IPS-11a (cell line): ENCODE results near the gene RFC2.
"Not testable (repeated sequence)": the region's sequence is repeated elsewhere in the genome, so short reads cannot be mapped to it uniquely, and the experiment has no call there.

Source experiments
- H3K4me3 ChIP-seq: one replicate; pipeline ENCODE4 v1.5.1; 2013; ENCODE audit warnings: low read depth, low read length, control low read depth

The RFC2 gene

GRCh38 chr7:74219416-74219815, 34.8 kb downstream of the RFC2 start:
- no peak overlapping the region for H3K4me3 ChIP-seq

DNA sequence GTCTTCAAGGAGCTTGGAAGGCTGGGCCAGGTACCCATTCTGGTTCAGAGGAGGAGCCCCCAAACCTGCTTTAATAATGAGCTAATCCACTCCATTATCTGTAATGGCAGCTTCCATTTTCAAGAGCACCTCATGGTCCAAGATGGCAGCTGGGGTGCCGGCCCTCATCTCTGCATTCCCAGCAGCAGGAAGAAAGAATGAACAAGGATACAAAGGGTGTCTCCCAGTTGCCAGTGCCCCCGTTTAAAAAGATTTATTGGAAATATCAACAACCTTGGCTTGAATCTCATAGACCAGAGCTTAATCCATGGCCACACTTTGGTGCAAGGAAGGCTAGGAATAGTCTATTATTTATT, 35.9 kb downstream of the RFC2 start:
- H3K4me3 ChIP-seq: no peak overlapping the region

DNA sequence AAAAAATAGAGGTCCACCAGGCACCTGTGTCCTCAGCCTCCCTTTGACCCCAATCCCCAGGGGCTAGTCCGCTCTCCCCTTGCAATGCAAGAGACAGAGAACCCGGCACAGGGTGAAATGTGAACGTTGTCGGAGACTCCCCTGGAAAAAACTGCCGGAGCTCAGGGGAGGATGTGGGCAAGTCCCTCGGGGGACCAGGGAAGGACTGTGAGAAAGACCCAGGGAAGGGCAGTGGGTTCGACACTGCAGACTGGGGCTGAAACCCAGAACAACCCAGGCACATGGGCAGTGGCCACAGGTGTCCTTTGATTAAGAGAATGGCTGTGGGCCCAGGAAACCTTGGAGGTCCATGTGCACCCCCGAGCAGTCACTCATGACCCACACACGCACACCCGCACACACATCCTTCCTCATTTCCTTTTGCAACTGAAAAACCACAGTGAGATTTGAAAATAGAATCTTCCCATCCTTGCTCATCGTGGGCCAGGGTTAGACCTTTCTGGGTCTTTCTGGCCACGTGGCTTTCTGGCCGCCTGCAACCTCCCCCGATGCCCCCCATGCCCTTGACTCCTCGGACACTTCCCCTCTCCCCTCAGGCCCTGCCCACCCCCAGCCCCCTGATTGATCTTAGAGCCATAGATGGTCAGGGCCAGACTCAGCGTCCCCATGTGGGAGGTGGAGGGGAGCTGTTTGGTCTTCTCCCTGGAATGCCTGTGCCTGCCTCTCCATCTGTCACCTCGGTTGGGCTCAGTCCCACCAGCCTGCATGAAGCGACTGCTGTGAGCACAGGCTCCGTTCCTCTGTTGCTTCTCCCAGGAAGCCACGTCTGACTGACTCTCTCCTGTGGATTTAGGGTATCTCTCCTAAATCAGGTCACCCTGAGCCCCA, 36.5 kb downstream of the RFC2 start:
- no peak overlapping the region for H3K4me3 ChIP-seq

GRCh38 chr7:74216361-74216761, 37.8 kb downstream of the RFC2 start:
- H3K4me3 ChIP-seq: no peak overlapping the region

GRCh38 chr7:74215921-74216320, 38.3 kb downstream of the RFC2 start:
- no peak overlapping the region for H3K4me3 ChIP-seq

- H3K4me3 ChIP-seq: no peak overlapping the region
Measured at GRCh38 chr7:74214816-74215630, 39.2 kb downstream of the RFC2 start.

DNA sequence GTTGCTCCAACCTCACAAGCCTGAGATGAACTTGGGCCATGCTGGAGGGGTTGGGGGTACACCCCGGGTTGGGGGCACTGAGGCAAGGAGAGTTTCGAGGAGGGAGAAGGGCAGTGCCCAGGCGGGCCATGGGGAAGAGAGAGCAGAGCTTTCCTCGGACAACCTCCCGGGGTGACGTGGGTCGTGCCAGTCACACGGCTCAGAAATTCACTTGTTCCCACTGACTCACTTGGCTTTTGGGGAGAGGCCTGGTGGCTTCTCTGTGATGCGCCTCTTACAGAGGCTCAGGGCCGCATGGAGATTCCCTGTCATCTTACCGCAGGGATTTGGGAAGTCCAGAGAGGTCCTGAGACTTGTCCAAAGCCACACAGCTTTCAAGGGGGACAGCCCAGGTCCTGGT, 41.5 kb downstream of the RFC2 start:
- no peak overlapping the region for H3K4me3 ChIP-seq

DNA sequence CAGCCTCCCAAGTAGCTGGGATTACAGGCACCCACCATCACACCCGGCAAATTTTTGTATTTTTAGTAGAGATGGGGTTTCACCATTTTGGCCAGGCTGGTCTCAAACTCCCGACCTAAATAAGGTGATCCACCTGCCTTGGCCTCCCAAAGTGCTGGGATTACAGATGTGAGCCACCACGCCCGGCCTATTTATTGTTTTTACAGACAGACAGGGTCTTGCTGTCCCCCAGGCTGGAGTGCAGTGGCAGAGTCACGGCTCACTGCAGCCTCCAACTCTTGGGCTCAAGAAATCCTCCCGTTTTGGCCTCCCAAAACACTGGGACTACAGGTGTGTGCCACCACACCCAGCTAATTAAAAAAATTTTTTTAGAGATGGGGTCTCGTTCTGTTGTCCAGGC, 46.0 kb downstream of the RFC2 start:
- H3K4me3 ChIP-seq: not testable (repeated sequence)

DNA sequence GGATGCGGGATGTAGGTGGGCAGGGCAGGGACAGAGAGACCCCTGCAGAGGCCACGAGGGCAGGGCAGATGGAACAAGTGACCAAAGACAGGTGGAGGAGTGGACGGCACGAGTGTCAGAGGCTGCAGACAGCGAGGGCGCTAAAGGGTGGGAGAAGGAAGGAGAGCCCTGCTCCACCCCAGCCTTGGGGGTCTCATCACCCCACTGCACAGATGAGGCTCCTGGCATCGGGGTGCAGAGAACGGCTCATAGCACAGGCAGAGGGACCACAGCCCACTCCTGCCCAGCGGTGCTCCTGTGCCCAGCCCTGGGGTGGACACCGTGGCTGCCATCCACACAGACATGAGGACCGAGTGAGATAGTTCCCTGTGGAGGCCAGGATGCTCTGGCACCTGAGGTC, 46.6 kb downstream of the RFC2 start:
- H3K4me3 ChIP-seq: no peak overlapping the region

- no peak overlapping the region for H3K4me3 ChIP-seq
Measured at GRCh38 chr7:74206589-74207120, 47.5 kb downstream of the RFC2 start.

DNA sequence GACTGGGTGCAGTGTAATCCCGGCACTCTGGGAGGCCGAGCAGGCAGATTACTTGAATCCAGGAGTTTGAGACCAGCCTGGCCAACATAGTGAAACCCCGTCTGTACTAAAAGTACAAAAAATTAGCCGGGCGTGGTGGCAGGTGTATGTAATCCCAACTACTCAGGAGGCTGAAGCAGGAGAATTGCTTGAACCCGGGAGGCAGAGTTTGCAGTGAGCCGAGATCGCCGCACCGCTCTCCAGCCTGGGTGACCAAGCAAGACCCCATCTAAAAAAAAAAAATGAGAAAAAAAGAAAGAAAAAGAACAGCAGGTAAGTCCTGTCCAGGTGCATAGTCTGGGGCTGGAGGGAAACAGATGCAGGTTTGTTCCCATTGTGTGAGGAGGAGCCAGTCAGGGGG, 48.1 kb downstream of the RFC2 start:
- H3K4me3 ChIP-seq: not testable (repeated sequence)

GRCh38 chr7:74203956-74204618, 50.1 kb downstream of the RFC2 start:
- H3K4me3 ChIP-seq: no peak overlapping the region

DNA sequence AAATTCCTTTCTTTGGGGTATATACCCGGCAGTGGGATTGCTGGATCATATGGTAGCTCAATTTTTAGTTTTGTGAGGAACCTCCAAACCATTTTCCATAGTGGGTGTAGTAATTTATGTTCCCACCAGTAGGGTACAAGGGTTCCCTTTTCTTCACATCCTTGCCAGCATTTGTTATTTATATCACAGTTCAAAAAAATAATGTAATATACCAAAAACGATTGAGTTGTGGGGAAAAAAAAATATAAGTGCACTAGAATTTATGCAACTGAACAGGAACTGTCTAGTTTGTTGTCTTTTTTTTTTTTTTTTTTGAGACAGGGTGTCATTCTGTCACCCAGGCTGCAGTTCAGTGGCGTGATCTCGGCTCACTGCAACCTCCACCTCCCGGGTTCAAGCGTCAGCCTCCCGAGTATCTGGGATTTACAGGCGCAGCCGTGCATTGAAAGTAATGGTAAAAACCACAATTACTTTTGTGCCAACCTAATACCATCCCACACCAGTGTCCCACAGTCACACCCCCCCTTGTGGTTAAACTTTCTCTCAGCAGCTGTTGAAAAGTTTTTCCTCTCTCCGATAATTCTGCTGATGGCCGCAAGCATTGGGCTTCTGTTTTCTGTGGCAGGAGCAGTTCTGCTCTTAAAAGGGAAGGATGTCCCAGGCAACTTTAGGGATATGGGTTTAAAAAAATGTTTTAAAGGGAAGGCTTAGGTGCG, 51.2 kb downstream of the RFC2 start:
- H3K4me3 ChIP-seq: no peak overlapping the region

DNA sequence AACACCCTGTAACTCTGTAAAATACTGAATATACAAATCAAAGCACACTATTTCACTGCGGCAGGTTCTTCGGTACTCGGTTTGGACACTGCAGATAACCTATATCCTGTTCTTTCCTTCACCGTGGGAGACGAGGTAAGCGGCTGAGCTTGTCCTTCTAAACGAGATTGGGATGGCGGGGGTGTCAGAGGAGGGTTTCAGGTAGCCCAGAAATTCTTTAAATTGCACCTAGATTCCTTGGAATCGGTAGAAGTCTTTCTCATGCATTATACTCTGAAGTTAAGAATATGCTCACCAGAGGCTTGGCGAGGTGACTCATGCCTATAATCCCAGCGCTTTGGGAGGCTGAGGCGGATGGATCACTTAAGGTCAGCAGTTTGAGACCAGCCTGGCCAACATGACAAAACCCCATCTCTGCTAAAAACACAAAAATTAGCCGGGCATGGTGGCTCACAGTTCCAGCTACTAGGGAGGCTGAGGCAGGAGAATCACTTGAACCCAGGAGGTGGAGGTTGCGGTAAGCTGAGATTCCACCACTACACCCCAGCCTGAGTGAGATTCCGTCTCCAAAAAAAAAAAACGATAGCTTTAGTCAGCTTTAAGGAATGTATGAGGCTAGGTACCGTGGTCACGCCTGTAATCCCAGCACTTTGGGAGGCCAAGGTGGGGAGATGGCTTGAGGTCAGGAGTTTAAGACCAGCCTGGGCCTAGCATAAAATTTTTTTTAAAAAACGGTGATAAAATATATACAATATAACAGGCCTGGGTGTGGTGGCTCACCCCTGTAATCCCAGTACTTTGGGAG, 54.4 kb downstream of the RFC2 start:
- H3K4me3 ChIP-seq: no peak overlapping the region

DNA sequence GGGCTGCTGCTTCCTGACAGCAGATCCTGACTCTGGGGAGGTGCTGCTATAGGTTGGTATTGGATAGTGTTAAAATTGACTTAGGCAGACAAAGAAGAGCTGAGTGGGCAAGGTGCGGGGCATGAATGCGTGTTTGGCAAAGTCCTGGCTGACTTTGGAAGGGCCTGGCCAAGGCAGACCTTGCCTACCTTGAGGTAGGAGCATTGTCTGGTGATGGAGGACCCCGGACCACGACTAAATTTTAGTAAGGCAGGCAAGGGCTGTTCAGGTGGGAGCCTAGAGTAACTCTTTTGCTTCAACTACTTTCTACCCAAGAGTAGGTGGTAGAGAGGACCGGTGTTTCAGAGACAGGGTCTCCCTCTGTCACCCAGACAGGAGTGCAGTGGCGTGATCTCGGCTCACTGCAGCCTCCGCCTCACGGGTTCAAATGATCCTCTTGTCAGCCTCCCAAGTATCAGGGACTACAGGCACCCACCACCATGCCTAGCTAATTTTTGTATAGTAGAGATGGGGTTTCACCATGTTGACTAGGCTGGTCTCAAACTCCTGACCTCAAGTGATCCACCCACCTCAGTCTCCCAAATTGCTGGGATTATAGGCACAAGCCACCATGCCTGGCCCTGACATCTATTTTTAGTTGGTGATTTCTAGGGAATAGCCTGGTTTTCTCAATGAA, 56.6 kb downstream of the RFC2 start:
- H3K4me3 ChIP-seq: no peak overlapping the region

DNA sequence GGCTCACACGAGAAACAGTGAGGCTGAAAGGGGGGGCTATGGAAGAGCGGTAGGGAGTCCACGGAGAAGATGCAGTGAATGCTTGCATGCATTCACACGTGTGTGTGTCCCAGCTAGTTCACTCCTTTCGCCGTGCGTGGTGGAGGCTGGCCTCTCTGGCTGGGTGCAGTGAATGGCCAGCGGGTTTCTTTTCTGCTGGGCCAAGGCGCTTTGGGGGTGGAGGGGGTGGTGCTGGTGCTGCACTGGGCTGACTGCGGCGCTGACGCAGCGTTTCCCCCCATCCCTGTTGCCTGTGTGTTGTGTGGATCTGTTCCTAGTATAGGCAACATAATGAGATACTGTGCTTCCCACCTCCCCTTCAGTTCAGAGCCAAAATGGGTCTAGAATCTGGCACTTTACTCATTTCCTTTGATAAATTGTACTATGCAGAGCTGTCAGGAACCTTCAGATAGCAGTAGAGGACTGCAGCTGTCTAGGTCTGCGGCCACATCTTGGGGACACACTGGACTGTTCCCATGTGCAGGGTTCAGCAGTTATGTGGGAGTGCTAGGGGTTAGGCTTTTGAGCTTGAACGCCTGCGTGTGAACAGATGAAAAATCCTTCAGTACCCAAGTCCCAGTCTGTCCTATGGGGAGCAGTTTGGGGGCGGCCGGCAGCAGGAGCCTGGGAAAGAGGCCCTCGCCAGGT, 58.1 kb downstream of the RFC2 start:
- not testable (repeated sequence) for H3K4me3 ChIP-seq

DNA sequence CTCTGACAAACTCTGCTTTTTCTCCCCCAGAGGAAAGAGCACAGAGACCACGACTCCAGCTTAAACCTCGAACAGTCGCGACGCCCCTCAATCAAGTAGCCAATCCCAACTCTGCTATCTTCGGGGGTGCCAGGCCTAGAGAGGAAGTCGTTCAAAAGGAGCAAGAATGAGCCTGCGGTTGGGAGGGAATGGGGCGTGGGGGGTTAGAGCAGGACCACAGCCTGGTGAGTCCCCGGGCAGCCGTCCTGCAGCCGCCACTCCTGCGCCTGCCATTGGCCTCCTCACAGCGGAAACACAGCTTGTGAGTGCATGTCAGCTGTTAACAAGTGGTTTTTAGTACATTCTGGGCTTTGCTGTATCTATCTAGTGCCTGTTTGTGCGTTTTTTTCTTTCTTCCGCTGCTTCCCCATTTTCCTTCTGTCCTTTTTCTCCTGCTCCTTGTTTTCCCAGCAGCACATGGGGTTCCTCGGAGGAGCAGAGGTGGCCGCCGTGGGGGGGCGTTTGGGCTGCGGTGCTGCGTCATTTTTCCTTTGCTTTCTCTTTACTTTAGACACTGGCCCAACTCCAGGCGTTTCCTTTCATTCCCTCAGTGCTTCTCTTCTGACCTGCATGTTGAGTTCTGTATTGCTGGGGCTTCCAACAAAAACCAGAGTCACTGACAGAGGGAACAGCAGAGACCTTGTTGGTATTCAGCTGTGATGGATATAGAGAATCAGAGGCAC, 58.9 kb downstream of the RFC2 start:
- not testable (repeated sequence) for H3K4me3 ChIP-seq

DNA sequence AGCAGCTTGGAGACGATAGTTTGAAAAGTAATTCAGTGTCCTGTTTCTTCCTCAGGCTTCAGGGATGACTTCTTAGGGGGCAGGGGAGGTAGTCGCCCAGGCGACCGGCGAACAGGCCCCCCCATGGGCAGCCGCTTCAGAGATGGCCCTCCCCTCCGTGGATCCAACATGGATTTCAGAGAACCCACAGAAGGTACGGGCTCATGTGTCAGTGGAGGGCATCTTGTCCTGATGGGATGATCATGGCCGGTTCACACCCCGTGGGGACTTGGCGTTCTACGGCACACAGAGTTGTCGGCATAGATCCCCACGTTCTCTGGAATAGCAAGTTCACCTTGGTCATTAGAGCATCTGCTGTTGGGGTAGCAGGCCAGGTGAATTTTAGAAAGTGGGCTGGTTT, 59.5 kb downstream of the RFC2 start:
- no peak overlapping the region for H3K4me3 ChIP-seq
